Activated naive CD4-positive, alpha-beta T cell treated with anti-CD3 and anti-CD28 coated beads, Interleukin-2, amount 10 ng/mL, durations not matched to agents 7 days and 5 days (primary cell): Measurements from ENCODE around the gene PLD5.
"Not testable (repeated sequence)": the region's sequence is repeated elsewhere in the genome, so short reads cannot be mapped to it uniquely, and the experiment has no call there.

Experiments used
- CTCF ChIA-PET: fragments of 350-600 bp; sonication (Branson Sonifier 250); formaldehyde crosslinking; loops from one replicate; lab custom pipeline; 2021; ENCODE audit warnings: antibody characterized with exemption; lab: Charles Lee
- DNase-seq: peaks from one replicate; pipeline ENCODE4 v3.0.0-alpha.2; 2020
- H3K27ac Mint-ChIP-seq: one replicate; pipeline ENCODE4 v1.8.0; 2021; ENCODE audit warnings: mild to moderate bottlenecking, moderate library complexity, mixed read lengths
- H3K27me3 Mint-ChIP-seq: one replicate; pipeline ENCODE4 v1.8.0; 2021; ENCODE audit warnings: mild to moderate bottlenecking, mixed read lengths
- H3K36me3 Mint-ChIP-seq: one replicate; pipeline ENCODE4 v1.8.0; 2021; ENCODE audit warnings: mixed read lengths
- H3K4me1 Mint-ChIP-seq: one replicate; pipeline ENCODE4 v1.8.0; 2021; ENCODE audit warnings: mixed read lengths
- H3K4me3 Mint-ChIP-seq: one replicate; pipeline ENCODE4 v1.8.0; 2021; ENCODE audit warnings: mild to moderate bottlenecking, moderate library complexity, mixed read lengths
- H3K9me3 Mint-ChIP-seq: one replicate; pipeline ENCODE4 v1.8.0; 2021; ENCODE audit warnings: mixed read lengths

Gene PLD5

GRCh38 chr1:242058582-242058981 is 465.9 kb downstream of the PLD5 start:
- H3K27ac Mint-ChIP-seq, H3K36me3 Mint-ChIP-seq, H3K9me3 Mint-ChIP-seq, CTCF ChIA-PET, DNase-seq, H3K4me1 Mint-ChIP-seq, H3K4me3 Mint-ChIP-seq, H3K27me3 Mint-ChIP-seq: not testable (repeated sequence)

GRCh38 chr1:242058181-242058580 is 466.3 kb downstream of the PLD5 start:
- H3K36me3 Mint-ChIP-seq, H3K27ac Mint-ChIP-seq, H3K4me1 Mint-ChIP-seq, H3K27me3 Mint-ChIP-seq, DNase-seq, CTCF ChIA-PET, H3K9me3 Mint-ChIP-seq, H3K4me3 Mint-ChIP-seq: not testable (repeated sequence)

- Mint-ChIP-seq H3K27ac (no peak overlapping the region), H3K27me3 (no peaks in the 10 kb centered on the region), H3K4me1 (no peaks in the 10 kb centered on the region), H3K9me3 (no peaks in the 10 kb centered on the region), H3K36me3 (no peaks in the 10 kb centered on the region), H3K4me3 (no peak overlapping the region)
- CTCF ChIA-PET = no interaction called here
- DNase-seq = no peak
Measured at GRCh38 chr1:242057745-242058115, 466.8 kb downstream of the PLD5 start.

- no peak for DNase-seq
- Mint-ChIP-seq H3K36me3 (no peaks in the 10 kb centered on the region), H3K4me3 (no peak overlapping the region), H3K27ac (no peak overlapping the region), H3K4me1 (no peaks in the 10 kb centered on the region), H3K27me3 (no peaks in the 10 kb centered on the region), H3K9me3 (no peaks in the 10 kb centered on the region)
- CTCF ChIA-PET = no interaction called here
Measured at GRCh38 chr1:242056988-242057744, 467.3 kb downstream of the PLD5 start.

- DNase-seq = no peak
- H3K4me3 Mint-ChIP-seq = no peak overlapping the region
- no peaks in the 10 kb centered on the region for H3K9me3 Mint-ChIP-seq
- no peaks in the 10 kb centered on the region for H3K27me3 Mint-ChIP-seq
- H3K27ac Mint-ChIP-seq = no peak overlapping the region
- H3K4me1 Mint-ChIP-seq = no peaks in the 10 kb centered on the region
- CTCF ChIA-PET = no interaction called here
- no peaks in the 10 kb centered on the region for H3K36me3 Mint-ChIP-seq
Measured at GRCh38 chr1:242055749-242056320, 468.7 kb downstream of the PLD5 start.

GRCh38 chr1:242043165-242043564 is 481.3 kb downstream of the PLD5 start:
- Mint-ChIP-seq H3K9me3 (no peaks in the 10 kb centered on the region), H3K27me3 (no peaks in the 10 kb centered on the region), H3K4me3 (no peak overlapping the region), H3K27ac (no peak overlapping the region), H3K4me1 (no peaks in the 10 kb centered on the region), H3K36me3 (no peaks in the 10 kb centered on the region)
- no peak for DNase-seq
- CTCF ChIA-PET = no interaction called here

GRCh38 chr1:242034392-242034791 is 490.1 kb downstream of the PLD5 start:
- H3K27ac Mint-ChIP-seq = no peak overlapping the region
- H3K4me3 Mint-ChIP-seq = no peak overlapping the region
- H3K4me1 Mint-ChIP-seq = no peaks in the 10 kb centered on the region
- H3K27me3 Mint-ChIP-seq = no peaks in the 10 kb centered on the region
- H3K36me3 Mint-ChIP-seq = no peaks in the 10 kb centered on the region
- H3K9me3 Mint-ChIP-seq = no peaks in the 10 kb centered on the region
- CTCF ChIA-PET = no interaction called here
- DNase-seq = no peak

GRCh38 chr1:242033447-242033846 is 491.1 kb downstream of the PLD5 start:
- Mint-ChIP-seq H3K36me3 (no peaks in the 10 kb centered on the region), H3K9me3 (no peaks in the 10 kb centered on the region), H3K27me3 (no peaks in the 10 kb centered on the region), H3K4me1 (no peaks in the 10 kb centered on the region), H3K27ac (no peak overlapping the region), H3K4me3 (no peak overlapping the region)
- no peak for DNase-seq
- CTCF ChIA-PET = no interaction called here
